HepG2 (cell line): ENCODE measurements around the gene GGA1. TPM values are rescaled to one million over a fixed set of nuclear protein-coding genes. Genes with fewer than 3 reads are reported as not detected.

Experiments used
- ATAC-seq: fragments of 200-7000 bp; cut with Tn5 transposase; 3 replicates; pipeline ENCODE4 v1.9.1; 2020; ENCODE audit warnings: mild to moderate bottlenecking, moderate library complexity
- BruUV-seq: library from RNA; stranded (reverse); fragments of 400-500 nt; replicated peaks from 2 replicates; lab custom pipeline; 2021; lab: Mats Ljungman, UMichigan
- CTCF ChIA-PET: fragments of 300-600 bp; formaldehyde crosslinking; extraction: SDS; loops from one replicate; lab custom pipeline; 2021; ENCODE audit warnings: low total read pairs, inconsistent platforms, low intra/inter-chr PET ratio; lab: Yijun Ruan, JAX
- POLR2A ChIA-PET: fragments of 350-600 bp; sonication (Branson Sonifier 250); formaldehyde crosslinking; loops from one replicate; lab custom pipeline; 2020; ENCODE audit warnings: antibody characterized with exemption, inconsistent platforms; lab: Yijun Ruan, JAX
- DNase-seq: peaks from one replicate; pipeline ENCODE4 v3.0.0-alpha.2; 2015; ENCODE audit warnings: low spot score
- FAIRE-seq: peaks from 3 replicates; lab custom pipeline; 2011; peaks lifted over from hg19 to GRCh38; lab: Jason Lieb, UNC
- H2AFZ ChIP-seq: one replicate; pipeline ENCODE4 v1.6.1; 2011; ENCODE audit warnings: low read length, inconsistent platforms
- H3K27ac ChIP-seq: fragments of 300-600 bp; 3 replicates; pipeline ENCODE4 v1.8.0; 2011; ENCODE audit warnings: mixed run types, mild to moderate bottlenecking, mixed read lengths, low read length, inconsistent platforms; ENCODE audit not compliant: insufficient read depth; ENCODE audit errors: extremely low read length
- H3K27me3 ChIP-seq, 2 experiments: fragments of 200-600 bp in 1 of 2; 2 replicates in 1 of 2; 3 replicates in 1 of 2; pipeline versions ENCODE4 v1.6.0 to v1.8.0; 2011; ENCODE audit warnings: low read length in 2 of 2, mild to moderate bottlenecking in 2 of 2, moderate library complexity in 2 of 2, inconsistent platforms in 1 of 2; ENCODE audit not compliant: insufficient read depth in 2 of 2, control insufficient read depth in 1 of 2
- H3K36me3 ChIP-seq, 2 experiments: fragments of 200-600 bp in 1 of 2; replicated peaks in 1 of 2; 2 replicates in 1 of 2; 3 replicates in 1 of 2; pipeline versions ENCODE4 v1.5.1 to v1.8.0; 2011; ENCODE audit warnings: low read length in 2 of 2, inconsistent platforms in 1 of 2; ENCODE audit not compliant: insufficient read depth in 2 of 2, control insufficient read depth in 1 of 2
- H3K4me1 ChIP-seq: 2 replicates; pipeline ENCODE4 v1.5.1; 2012; ENCODE audit warnings: low read length, inconsistent platforms; ENCODE audit not compliant: insufficient read depth
- H3K4me2 ChIP-seq: 2 replicates; pipeline ENCODE4 v1.6.0; 2011; ENCODE audit warnings: low read depth, low read length, inconsistent platforms
- H3K4me3 ChIP-seq, 3 experiments: fragments of 200-600 bp in 1 of 3; sonication (generic), shearing (Covaris generic) in 1 of 3; replicated peaks in 1 of 3; 2 replicates each; pipeline ENCODE4 v1.5.1; 2011 to 2016; ENCODE audit warnings: low read length in 3 of 3, inconsistent platforms in 2 of 3, low read depth in 2 of 3, mild to moderate bottlenecking in 2 of 3, control low read depth in 1 of 3, mixed read lengths in 1 of 3; ENCODE audit not compliant: insufficient read depth in 1 of 3
- H3K79me2 ChIP-seq: one replicate; pipeline ENCODE4 v1.6.1; 2011; ENCODE audit warnings: low read length, inconsistent platforms; ENCODE audit not compliant: insufficient read depth
- H3K9ac ChIP-seq: 2 replicates; pipeline ENCODE4 v1.6.0; 2011; ENCODE audit warnings: mild to moderate bottlenecking, low read depth, low read length, inconsistent platforms; ENCODE audit not compliant: insufficient read depth
- H3K9me3 ChIP-seq: 2 replicates; pipeline ENCODE4 v1.5.1; 2012; ENCODE audit warnings: mild to moderate bottlenecking, low read length
- H4K20me1 ChIP-seq: 2 replicates; pipeline ENCODE4 v1.6.0; 2011; ENCODE audit warnings: inconsistent platforms, mild to moderate bottlenecking, low read length, moderate library complexity; ENCODE audit not compliant: insufficient read depth
- EHMT2 ChIP-seq: fragments of 200-600 bp; sonication (generic); IDR thresholded peaks from 2 replicates; pipeline ENCODE4 v1.7.0; 2017; ENCODE audit warnings: antibody characterized with exemption, low read depth, low read length, borderline replicate concordance
- FOXA3 ChIP-seq: IDR thresholded peaks from 2 replicates; pipeline ENCODE4 v1.6.1; 2016; ENCODE audit warnings: missing genetic modification reagents, missing compliant biosample characterization
- HMG20A ChIP-seq: IDR thresholded peaks from 2 replicates; pipeline ENCODE4 v1.6.1; 2016; ENCODE audit warnings: borderline replicate concordance
- RARA ChIP-seq: IDR thresholded peaks from 2 replicates; pipeline ENCODE4 v1.6.1; 2016; ENCODE audit warnings: missing genetic modification reagents, missing compliant biosample characterization
- RNF2 ChIP-seq: fragments of 450-650 bp; conservative IDR thresholded peaks from 2 replicates; pipeline ENCODE4 v1.6.1; 2016; ENCODE audit warnings: low read depth
- SIN3A ChIP-seq: IDR thresholded peaks from 2 replicates; pipeline ENCODE4 v1.6.1; 2011; ENCODE audit warnings: low read depth, mild to moderate bottlenecking, control low read depth, low read length, borderline replicate concordance
- ZIK1 ChIP-seq: sonication (generic); formaldehyde crosslinking; IDR thresholded peaks from 2 replicates; pipeline ENCODE4 v1.5.0; 2020; ENCODE audit warnings: mild to moderate bottlenecking, low read depth, missing genetic modification reagents, borderline replicate concordance
- ZMYM4 ChIP-seq: sonication (generic); formaldehyde crosslinking; IDR thresholded peaks from 2 replicates; pipeline ENCODE4 v1.8.1; 2023; ENCODE audit warnings: mild to moderate bottlenecking, missing genetic modification reagents
- ZNF263 ChIP-seq: sonication (generic); formaldehyde crosslinking; IDR thresholded peaks from 2 replicates; pipeline ENCODE4 v1.4.0; 2020; ENCODE audit warnings: missing genetic modification reagents
- ZNF570 ChIP-seq: sonication (generic); formaldehyde crosslinking; IDR thresholded peaks from 2 replicates; pipeline ENCODE4 v1.4.0; 2020; ENCODE audit warnings: mild to moderate bottlenecking, missing genetic modification reagents, borderline replicate concordance
- ZNF644 ChIP-seq: IDR thresholded peaks from 2 replicates; pipeline ENCODE4 v1.6.1; 2016; ENCODE audit warnings: low read depth
- ZNF737 ChIP-seq: sonication (generic); formaldehyde crosslinking; IDR thresholded peaks from 2 replicates; pipeline ENCODE4 v1.5.0; 2020; ENCODE audit warnings: missing genetic modification reagents, mild to moderate bottlenecking, borderline replicate concordance
- ZSCAN31 ChIP-seq: sonication (generic); formaldehyde crosslinking; IDR thresholded peaks from 2 replicates; pipeline ENCODE4 v1.5.0; 2020; ENCODE audit warnings: low read depth, mild to moderate bottlenecking, missing genetic modification reagents
- WGBS: methylation state at CpG from one replicate; pipeline ENCODE4 v1.1.6; 2017; ENCODE audit warnings: low lambda C conversion rate; 5-methylcytosine and 5-hydroxymethylcytosine counted together
- in situ Hi-C: cut with HindIII; loops from 2 replicates; pipeline ENCODE4 v1.10.0; 2017; ENCODE audit warnings: low pct_unique_long_range_greater_than_20kb; ENCODE audit not compliant: extremely low pct_ligation_motif_present
- intact Hi-C: fragments of 100-400 bp; cut with micrococcal nuclease; formaldehyde crosslinking; loops from one replicate; pipeline ENCODE4 v1.10.0; 2022; ENCODE audit not compliant: unreplicated experiment
- polyA plus RNA-seq, 8 experiments: library from polyadenylated mRNA; depleted of rRNA in 3 of 8; stranded (reverse) in 7 of 8; unstranded in 1 of 8; fragments of >200 nt; fragmentation: Illumina TruSeq in 4 of 8; extraction: Trizol in 4 of 8; gene quantifications; 2 replicates each; pipeline versions ENCODE4 v1.2.1 to v1.2.3, GENCODE V29; 2011 to 2016; ENCODE audit warnings: low read depth in 4 of 8, missing spikeins in 1 of 8, mixed read lengths in 1 of 8; ENCODE audit not compliant: insufficient read depth in 1 of 8
- total RNA-seq, 5 experiments: library from RNA; depleted of rRNA; stranded (reverse); fragments of >200 nt; fragmentation: Illumina TruSeq; extraction: Trizol; gene quantifications; 2 replicates each; pipeline ENCODE4 v1.2.3, GENCODE V29; 2016; ENCODE audit warnings: low read depth in 1 of 5
- TF ChIP-seq, protein P1 (sequence below): sonication (generic); formaldehyde crosslinking; IDR thresholded peaks from 2 replicates; pipeline ENCODE4 v1.4.0; 2020; ENCODE audit warnings: mild to moderate bottlenecking, missing genetic modification reagents

Gene GGA1
- total and polyA plus RNA-seq, 2 of the 13 experiments (the other 11 are each of a cell fraction or from before 2014, with no cell fraction given): 29.1 to 87.2 TPM

DNA sequence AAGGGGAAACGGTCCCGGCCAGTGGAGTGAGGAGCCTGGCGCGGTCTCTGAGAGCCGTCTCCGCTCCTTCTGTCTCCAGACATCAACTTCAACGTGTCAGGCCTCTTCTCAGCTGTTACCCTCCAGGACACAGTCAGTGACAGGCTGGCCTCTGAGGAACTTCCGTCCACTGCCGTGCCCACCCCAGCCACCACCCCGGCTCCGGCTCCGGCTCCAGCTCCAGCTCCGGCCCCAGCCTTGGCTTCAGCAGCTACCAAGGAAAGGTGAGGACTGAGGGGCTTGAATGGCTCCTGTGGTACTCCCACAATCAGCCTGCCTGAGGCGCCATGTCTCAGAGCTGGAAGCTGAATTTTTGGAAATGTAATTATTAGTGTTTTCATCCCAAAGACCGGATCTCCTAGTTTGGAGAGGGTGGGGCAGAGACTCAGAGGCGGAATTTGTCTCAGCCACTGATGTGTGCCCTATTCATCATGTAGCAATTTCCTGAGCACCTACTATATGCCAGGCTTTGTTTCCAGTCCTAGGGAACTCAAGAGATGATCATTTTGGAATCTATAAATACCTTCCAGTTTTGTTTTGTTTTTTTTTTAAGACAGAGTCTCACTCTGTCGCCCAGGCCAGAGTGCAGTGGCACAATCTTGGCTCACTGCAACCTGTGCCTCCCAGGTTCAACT, 42.0 kb downstream of the GGA1 start:
- TF ChIP-seq, protein P1, sequence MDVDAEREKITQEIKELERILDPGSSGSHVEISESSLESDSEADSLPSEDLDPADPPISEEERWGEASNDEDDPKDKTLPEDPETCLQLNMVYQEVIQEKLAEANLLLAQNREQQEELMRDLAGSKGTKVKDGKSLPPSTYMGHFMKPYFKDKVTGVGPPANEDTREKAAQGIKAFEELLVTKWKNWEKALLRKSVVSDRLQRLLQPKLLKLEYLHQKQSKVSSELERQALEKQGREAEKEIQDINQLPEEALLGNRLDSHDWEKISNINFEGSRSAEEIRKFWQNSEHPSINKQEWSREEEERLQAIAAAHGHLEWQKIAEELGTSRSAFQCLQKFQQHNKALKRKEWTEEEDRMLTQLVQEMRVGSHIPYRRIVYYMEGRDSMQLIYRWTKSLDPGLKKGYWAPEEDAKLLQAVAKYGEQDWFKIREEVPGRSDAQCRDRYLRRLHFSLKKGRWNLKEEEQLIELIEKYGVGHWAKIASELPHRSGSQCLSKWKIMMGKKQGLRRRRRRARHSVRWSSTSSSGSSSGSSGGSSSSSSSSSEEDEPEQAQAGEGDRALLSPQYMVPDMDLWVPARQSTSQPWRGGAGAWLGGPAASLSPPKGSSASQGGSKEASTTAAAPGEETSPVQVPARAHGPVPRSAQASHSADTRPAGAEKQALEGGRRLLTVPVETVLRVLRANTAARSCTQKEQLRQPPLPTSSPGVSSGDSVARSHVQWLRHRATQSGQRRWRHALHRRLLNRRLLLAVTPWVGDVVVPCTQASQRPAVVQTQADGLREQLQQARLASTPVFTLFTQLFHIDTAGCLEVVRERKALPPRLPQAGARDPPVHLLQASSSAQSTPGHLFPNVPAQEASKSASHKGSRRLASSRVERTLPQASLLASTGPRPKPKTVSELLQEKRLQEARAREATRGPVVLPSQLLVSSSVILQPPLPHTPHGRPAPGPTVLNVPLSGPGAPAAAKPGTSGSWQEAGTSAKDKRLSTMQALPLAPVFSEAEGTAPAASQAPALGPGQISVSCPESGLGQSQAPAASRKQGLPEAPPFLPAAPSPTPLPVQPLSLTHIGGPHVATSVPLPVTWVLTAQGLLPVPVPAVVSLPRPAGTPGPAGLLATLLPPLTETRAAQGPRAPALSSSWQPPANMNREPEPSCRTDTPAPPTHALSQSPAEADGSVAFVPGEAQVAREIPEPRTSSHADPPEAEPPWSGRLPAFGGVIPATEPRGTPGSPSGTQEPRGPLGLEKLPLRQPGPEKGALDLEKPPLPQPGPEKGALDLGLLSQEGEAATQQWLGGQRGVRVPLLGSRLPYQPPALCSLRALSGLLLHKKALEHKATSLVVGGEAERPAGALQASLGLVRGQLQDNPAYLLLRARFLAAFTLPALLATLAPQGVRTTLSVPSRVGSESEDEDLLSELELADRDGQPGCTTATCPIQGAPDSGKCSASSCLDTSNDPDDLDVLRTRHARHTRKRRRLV (CRISPR knock-in tag): no peak
- no peak for TF ChIP-seq ZIK1 (CRISPR knock-in tag)
- no peak for TF ChIP-seq ZNF263 (CRISPR knock-in tag)
- no peak for TF ChIP-seq SIN3A
- TF ChIP-seq ZSCAN31 (CRISPR knock-in tag): no peak
- no peak for TF ChIP-seq ZNF737 (CRISPR knock-in tag)
- TF ChIP-seq ZMYM4 (CRISPR knock-in tag): no peak
- no peak for TF ChIP-seq ZNF570 (CRISPR knock-in tag)
- no peak for TF ChIP-seq HMG20A
- TF ChIP-seq FOXA3 (CRISPR knock-in tag): no peak
- TF ChIP-seq ZNF644 (CRISPR knock-in tag): no peak
- TF ChIP-seq RNF2: no peak
- TF ChIP-seq EHMT2: no peak
- TF ChIP-seq RARA (CRISPR knock-in tag): no peak
- Histone ChIP-seq H3K27me3 (no peaks in the 10 kb centered on the region), H3K9ac (no peak overlapping the region), H4K20me1 (no peaks in the 10 kb centered on the region), H3K36me3 (peaks cover 15 to 36% of the 10 kb centered on the region in 2 experiments; a peak in 4 of 5 replicates), H3K27ac (no peak overlapping the region), H3K4me2 (no peak overlapping the region), H3K4me3 (no peak overlapping the region), H3K9me3 (no peaks in the 10 kb centered on the region), H3K4me1 (0 out of 2 replicates have a peak, but pooled peaks cover 6% of the 10 kb centered on the region), H3K79me2 (no peaks in the 10 kb centered on the region), H2AFZ (no peak overlapping the region)
- ChIA-PET POLR2A (no interaction called here), CTCF (no interaction called here)
- no peak for FAIRE-seq
- BruUV-seq: no TSS peak
- intact Hi-C loops: loop anchor here (10.0 kb wide), 1 partner anchor 154 kb away; the partner anchor contains the start of gene GCAT
- DNase-seq: no peak
- no peak for ATAC-seq
- 95% methylated on average over 4 of the region's 17 CpGs for WGBS
- in situ Hi-C loops: no loop called here
